Measurements from ENCODE around the gene SCMH1.
"Not testable (repeated sequence)": the region's sequence is repeated elsewhere in the genome, so short reads cannot be mapped to it uniquely, and the experiment has no call there.

SCMH1 gene

GRCh38 chr1:41144285-41144684, 97.8 kb downstream of the SCMH1 start:
- no peak for DNase-seq

- DNase-seq = no peak
Measured at GRCh38 chr1:41138549-41138948, 103.6 kb downstream of the SCMH1 start.

- DNase-seq = no peak
Measured at GRCh38 chr1:41135196-41135947, 106.7 kb downstream of the SCMH1 start.

- DNase-seq = not testable (repeated sequence)
Measured at GRCh38 chr1:41134325-41134724, 107.8 kb downstream of the SCMH1 start.

- peak; percentile 21 to 53 for DNase-seq
Measured at GRCh38 chr1:41122851-41123518, 119.1 kb downstream of the SCMH1 start.

GRCh38 chr1:41122148-41122547, 120.0 kb downstream of the SCMH1 start:
- DNase-seq = no peak

- DNase-seq = no peak
Measured at GRCh38 chr1:41118645-41119044, 123.5 kb downstream of the SCMH1 start.

GRCh38 chr1:41117241-41117640, 124.9 kb downstream of the SCMH1 start:
- DNase-seq = not testable (repeated sequence)

GRCh38 chr1:41110736-41111135, 131.4 kb downstream of the SCMH1 start:
- DNase-seq = no peak

- DNase-seq = no peak
Measured at GRCh38 chr1:41110286-41110685, 131.8 kb downstream of the SCMH1 start.

- DNase-seq = peak in 1 of 2 experiments; percentile 12
Measured at GRCh38 chr1:41109310-41110197, 132.6 kb downstream of the SCMH1 start.

- no peak for DNase-seq
Measured at GRCh38 chr1:41108696-41109275, 133.3 kb downstream of the SCMH1 start.

GRCh38 chr1:41103766-41104165, 138.3 kb downstream of the SCMH1 start:
- DNase-seq = peak; percentile 21 to 28

GRCh38 chr1:41102653-41103052, 139.5 kb downstream of the SCMH1 start:
- DNase-seq = no peak

GRCh38 chr1:41101950-41102607, 140.0 kb downstream of the SCMH1 start:
- no peak for DNase-seq

GRCh38 chr1:41101076-41101475, 141.0 kb downstream of the SCMH1 start:
- no peak for DNase-seq

GRCh38 chr1:41100170-41100569, 141.9 kb downstream of the SCMH1 start:
- no peak for DNase-seq

GRCh38 chr1:41098730-41099460, 143.2 kb downstream of the SCMH1 start:
- DNase-seq = no peak

- no peak for DNase-seq
Measured at GRCh38 chr1:41097105-41097504, 145.0 kb downstream of the SCMH1 start.

- DNase-seq = no peak
Measured at GRCh38 chr1:41093826-41094225, 148.3 kb downstream of the SCMH1 start.

GRCh38 chr1:41086921-41087320, 155.2 kb downstream of the SCMH1 start:
- DNase-seq = no peak

GRCh38 chr1:41078616-41079015, 163.5 kb downstream of the SCMH1 start:
- no peak for DNase-seq

Measured in Kasumi-1 (cell line).